Panc1 (cell line): Measurements from ENCODE around the gene RASL11B. TPM values are rescaled to one million over a fixed set of nuclear protein-coding genes. Genes with fewer than 3 reads are reported as not detected.

ENCODE experiments used
- ATAC-seq: fragments of 200-7000 bp; cut with Tn5 transposase; 2 replicates; pipeline ENCODE4 v1.9.1; 2020; ENCODE audit warnings: mild to moderate bottlenecking, moderate library complexity
- BruUV-seq: library from RNA; stranded (reverse); fragments of 400-500 nt; replicated peaks from 2 replicates; lab custom pipeline; 2021; lab: Mats Ljungman, UMichigan
- CTCF ChIA-PET: fragments of 300-600 bp; sonication (Branson Sonifier 250); formaldehyde crosslinking; loops from one replicate; lab custom pipeline; 2022; ENCODE audit warnings: antibody characterized with exemption; lab: Charles Lee
- POLR2A ChIA-PET: fragments of 300-600 bp; sonication (Branson Sonifier 250); formaldehyde crosslinking; loops from one replicate; lab custom pipeline; 2022; ENCODE audit warnings: antibody characterized with exemption; lab: Charles Lee
- DNase-seq: peaks from one replicate; pipeline ENCODE4 v3.0.0-alpha.2; 2010; ENCODE audit warnings: low read depth, low spot score
- H3K27ac ChIP-seq: 2 replicates; pipeline ENCODE4 v1.5.1; 2011; ENCODE audit warnings: mild to moderate bottlenecking, low read length, inconsistent platforms
- H3K27me3 ChIP-seq: fragments of 200-500 bp; sonication (Bioruptor generic); 2 replicates; pipeline ENCODE4 v1.6.0; 2014; ENCODE audit warnings: low read length, inconsistent platforms; ENCODE audit not compliant: control insufficient read depth, insufficient read depth
- H3K36me3 ChIP-seq: fragments of 200-500 bp; sonication (Bioruptor generic); 2 replicates; pipeline ENCODE4 v1.5.1; 2014; ENCODE audit warnings: inconsistent platforms, mild to moderate bottlenecking, low read length, moderate library complexity; ENCODE audit not compliant: control insufficient read depth, insufficient read depth
- H3K4me1 ChIP-seq: 2 replicates; pipeline ENCODE4 v1.5.1; 2011; ENCODE audit warnings: inconsistent platforms, mild to moderate bottlenecking, low read length, moderate library complexity; ENCODE audit not compliant: control insufficient read depth, insufficient read depth
- H3K4me3 ChIP-seq, 2 experiments: 2 replicates each; pipeline ENCODE4 v1.5.1; 2011 to 2012; ENCODE audit warnings: low read depth in 2 of 2, low read length in 2 of 2, mild to moderate bottlenecking in 2 of 2, inconsistent platforms in 1 of 2, moderate library complexity in 1 of 2
- H3K9me3 ChIP-seq: fragments of 200-500 bp; sonication (Bioruptor generic); 2 replicates; pipeline ENCODE4 v1.5.1; 2014; ENCODE audit warnings: low read depth, mild to moderate bottlenecking, inconsistent platforms, low read length, moderate library complexity; ENCODE audit not compliant: control insufficient read depth, insufficient read depth
- POLR2AphosphoS5 ChIP-seq: IDR thresholded peaks from 2 replicates; pipeline ENCODE4 v1.6.1; 2012; ENCODE audit warnings: mild to moderate bottlenecking, low read depth, low read length, moderate library complexity
- SIN3A ChIP-seq: IDR thresholded peaks from 2 replicates; pipeline ENCODE4 v1.6.1; 2012; ENCODE audit warnings: low read depth, mild to moderate bottlenecking, low read length, moderate library complexity, borderline replicate concordance; ENCODE audit not compliant: insufficient read depth
- TCF7L2 ChIP-seq: IDR thresholded peaks from 2 replicates; pipeline ENCODE4 v1.6.1; 2011; ENCODE audit warnings: mild to moderate bottlenecking, low read depth, low read length, inconsistent platforms
- in situ Hi-C: cut with HindIII; loops from 2 replicates; pipeline ENCODE4 v1.10.0; 2016; ENCODE audit warnings: low sequenced_read_pairs, low pct_unique_long_range_greater_than_20kb
- intact Hi-C: fragments of 100-400 bp; cut with micrococcal nuclease; formaldehyde crosslinking; loops from one replicate; pipeline ENCODE4 v1.10.0; 2022; ENCODE audit not compliant: unreplicated experiment
- total RNA-seq: library from RNA; stranded (reverse); gene quantifications from one replicate; pipeline ENCODE4 v1.2.1, GENCODE V29; 2021; ENCODE audit not compliant: unreplicated experiment
- TF ChIP-seq, protein P1 (sequence below): fragments of 450-650 bp; IDR thresholded peaks from 2 replicates; pipeline ENCODE4 v1.5.1; 2017; ENCODE audit warnings: mild to moderate bottlenecking
- TF ChIP-seq, protein P2 (sequence below), 2 experiments: IDR thresholded peaks; 2 replicates each; pipeline ENCODE4 v1.6.1; 2011 to 2012; ENCODE audit warnings: low read depth in 2 of 2, control low read depth in 1 of 2, low read length in 1 of 2, mild to moderate bottlenecking in 1 of 2, moderate library complexity in 1 of 2; ENCODE audit not compliant: insufficient read depth in 1 of 2

The RASL11B gene
- total RNA-seq, 1 experiment from 2014 or later = 0.21 TPM

- Histone ChIP-seq H3K4me1 (no peaks in the 10 kb centered on the region), H3K4me3 (no peak overlapping the region), H3K27me3 (no peaks in the 10 kb centered on the region), H3K27ac (no peak overlapping the region), H3K9me3 (no peaks in the 10 kb centered on the region), H3K36me3 (no peaks in the 10 kb centered on the region)
- TF ChIP-seq POLR2AphosphoS5 = no peak
- TF ChIP-seq, protein P1, sequence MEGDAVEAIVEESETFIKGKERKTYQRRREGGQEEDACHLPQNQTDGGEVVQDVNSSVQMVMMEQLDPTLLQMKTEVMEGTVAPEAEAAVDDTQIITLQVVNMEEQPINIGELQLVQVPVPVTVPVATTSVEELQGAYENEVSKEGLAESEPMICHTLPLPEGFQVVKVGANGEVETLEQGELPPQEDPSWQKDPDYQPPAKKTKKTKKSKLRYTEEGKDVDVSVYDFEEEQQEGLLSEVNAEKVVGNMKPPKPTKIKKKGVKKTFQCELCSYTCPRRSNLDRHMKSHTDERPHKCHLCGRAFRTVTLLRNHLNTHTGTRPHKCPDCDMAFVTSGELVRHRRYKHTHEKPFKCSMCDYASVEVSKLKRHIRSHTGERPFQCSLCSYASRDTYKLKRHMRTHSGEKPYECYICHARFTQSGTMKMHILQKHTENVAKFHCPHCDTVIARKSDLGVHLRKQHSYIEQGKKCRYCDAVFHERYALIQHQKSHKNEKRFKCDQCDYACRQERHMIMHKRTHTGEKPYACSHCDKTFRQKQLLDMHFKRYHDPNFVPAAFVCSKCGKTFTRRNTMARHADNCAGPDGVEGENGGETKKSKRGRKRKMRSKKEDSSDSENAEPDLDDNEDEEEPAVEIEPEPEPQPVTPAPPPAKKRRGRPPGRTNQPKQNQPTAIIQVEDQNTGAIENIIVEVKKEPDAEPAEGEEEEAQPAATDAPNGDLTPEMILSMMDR = no peak
- no peak for TF ChIP-seq SIN3A
- TF ChIP-seq TCF7L2 = no peak
- TF ChIP-seq, protein P2, sequence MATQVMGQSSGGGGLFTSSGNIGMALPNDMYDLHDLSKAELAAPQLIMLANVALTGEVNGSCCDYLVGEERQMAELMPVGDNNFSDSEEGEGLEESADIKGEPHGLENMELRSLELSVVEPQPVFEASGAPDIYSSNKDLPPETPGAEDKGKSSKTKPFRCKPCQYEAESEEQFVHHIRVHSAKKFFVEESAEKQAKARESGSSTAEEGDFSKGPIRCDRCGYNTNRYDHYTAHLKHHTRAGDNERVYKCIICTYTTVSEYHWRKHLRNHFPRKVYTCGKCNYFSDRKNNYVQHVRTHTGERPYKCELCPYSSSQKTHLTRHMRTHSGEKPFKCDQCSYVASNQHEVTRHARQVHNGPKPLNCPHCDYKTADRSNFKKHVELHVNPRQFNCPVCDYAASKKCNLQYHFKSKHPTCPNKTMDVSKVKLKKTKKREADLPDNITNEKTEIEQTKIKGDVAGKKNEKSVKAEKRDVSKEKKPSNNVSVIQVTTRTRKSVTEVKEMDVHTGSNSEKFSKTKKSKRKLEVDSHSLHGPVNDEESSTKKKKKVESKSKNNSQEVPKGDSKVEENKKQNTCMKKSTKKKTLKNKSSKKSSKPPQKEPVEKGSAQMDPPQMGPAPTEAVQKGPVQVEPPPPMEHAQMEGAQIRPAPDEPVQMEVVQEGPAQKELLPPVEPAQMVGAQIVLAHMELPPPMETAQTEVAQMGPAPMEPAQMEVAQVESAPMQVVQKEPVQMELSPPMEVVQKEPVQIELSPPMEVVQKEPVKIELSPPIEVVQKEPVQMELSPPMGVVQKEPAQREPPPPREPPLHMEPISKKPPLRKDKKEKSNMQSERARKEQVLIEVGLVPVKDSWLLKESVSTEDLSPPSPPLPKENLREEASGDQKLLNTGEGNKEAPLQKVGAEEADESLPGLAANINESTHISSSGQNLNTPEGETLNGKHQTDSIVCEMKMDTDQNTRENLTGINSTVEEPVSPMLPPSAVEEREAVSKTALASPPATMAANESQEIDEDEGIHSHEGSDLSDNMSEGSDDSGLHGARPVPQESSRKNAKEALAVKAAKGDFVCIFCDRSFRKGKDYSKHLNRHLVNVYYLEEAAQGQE (IDR thresholded peaks at IDR 0.05; ENCODE audit: insufficient read depth in 1 of 2, low read depth in 2 of 2, low read length in 1 of 2) = no peak
- POLR2A ChIA-PET = no interaction called here
- intact Hi-C loops (no loop called here), in situ Hi-C loops (no loop called here)
- no peak for DNase-seq
- CTCF ChIA-PET = no interaction called here
- ATAC-seq = no peak
- no TSS peak for BruUV-seq
These were observed 17.5 kb upstream of the RASL11B start for GRCh38 chr4:52844596-52844995.

DNA sequence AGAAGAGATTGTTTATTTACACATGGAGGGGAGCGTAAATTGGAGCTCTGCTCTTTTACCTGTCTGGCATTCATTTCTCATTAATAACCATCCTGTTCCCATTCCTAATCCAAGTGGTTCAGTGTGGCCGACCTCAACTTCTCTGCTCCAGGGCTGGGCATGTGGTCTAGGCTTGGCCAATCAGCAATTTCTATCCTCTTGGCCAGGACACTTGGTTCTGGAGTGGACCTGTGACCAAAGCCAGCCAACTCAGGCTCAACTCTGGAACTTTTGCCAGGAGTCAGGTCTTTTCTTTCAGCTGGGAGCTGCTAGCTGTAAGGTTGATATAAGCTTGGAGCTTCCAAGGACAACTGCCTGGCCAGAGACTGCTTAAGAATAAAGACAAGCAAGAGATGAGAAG, 15.6 kb upstream of the RASL11B start:
- Histone ChIP-seq H3K36me3 (no peaks in the 10 kb centered on the region), H3K4me1 (no peaks in the 10 kb centered on the region), H3K27me3 (no peaks in the 10 kb centered on the region), H3K4me3 (no peak overlapping the region), H3K9me3 (no peaks in the 10 kb centered on the region), H3K27ac (no peak overlapping the region)
- CTCF ChIA-PET = no interaction called here
- intact Hi-C loops (no loop called here), in situ Hi-C loops (no loop called here)
- POLR2A ChIA-PET = no interaction called here
- TF ChIP-seq SIN3A (no peak), TCF7L2 (no peak), POLR2AphosphoS5 (no peak)
- TF ChIP-seq, protein P1 = no peak
- TF ChIP-seq, protein P2 (IDR thresholded peaks at IDR 0.05; ENCODE audit: insufficient read depth in 1 of 2, low read depth in 2 of 2, low read length in 1 of 2) = no peak
- BruUV-seq = no TSS peak
- no peak for DNase-seq
- ATAC-seq = no peak
